NB4 (cell line): ENCODE results near the gene EXOC5.

Experiments
- CTCF ChIP-seq: IDR thresholded peaks from one replicate; pipeline ENCODE4 v1.5.1; 2012; ENCODE audit warnings: low read depth, low read length
- MYC ChIP-seq: IDR thresholded peaks from 2 replicates; pipeline ENCODE4 v1.6.1; 2011; ENCODE audit warnings: low read depth, low read length
- POLR2A ChIP-seq: IDR thresholded peaks from 2 replicates; pipeline ENCODE4 v1.6.1; 2011; ENCODE audit warnings: mild to moderate bottlenecking; ENCODE audit not compliant: insufficient read length; ENCODE audit errors: extremely low read depth

- no peak for TF ChIP-seq MYC
- TF ChIP-seq CTCF, result no peak
- TF ChIP-seq POLR2A, result no peak
These were observed 107.0 kb downstream of the EXOC5 start for GRCh38 chr14:57161583-57162234.
